GM19238 (cell line): ENCODE results near the gene PRDX5.

Experiments used
- DNase-seq: peaks from one replicate; pipeline ENCODE4 v3.0.0; 2011; ENCODE audit warnings: low spot score; ENCODE audit not compliant: insufficient read length

The PRDX5 gene

GRCh38 chr11:64317961-64318765, at the start of gene PRDX5:
TSS of gene PRDX5 (plus strand) at chr11:64318121. CDS start at chr11:64318216, 95 bp downstream.
- DNase-seq, result peak; percentile 96

- DNase-seq, result no peak
Observed at GRCh38 chr11:64268893-64269539, 48.9 kb upstream of the PRDX5 start.

- peak; percentile 87 for DNase-seq
Observed at GRCh38 chr11:64269540-64270220, 48.2 kb upstream of the PRDX5 start.

GRCh38 chr11:64275031-64275800, 42.7 kb upstream of the PRDX5 start:
- DNase-seq, result no peak

DNA sequence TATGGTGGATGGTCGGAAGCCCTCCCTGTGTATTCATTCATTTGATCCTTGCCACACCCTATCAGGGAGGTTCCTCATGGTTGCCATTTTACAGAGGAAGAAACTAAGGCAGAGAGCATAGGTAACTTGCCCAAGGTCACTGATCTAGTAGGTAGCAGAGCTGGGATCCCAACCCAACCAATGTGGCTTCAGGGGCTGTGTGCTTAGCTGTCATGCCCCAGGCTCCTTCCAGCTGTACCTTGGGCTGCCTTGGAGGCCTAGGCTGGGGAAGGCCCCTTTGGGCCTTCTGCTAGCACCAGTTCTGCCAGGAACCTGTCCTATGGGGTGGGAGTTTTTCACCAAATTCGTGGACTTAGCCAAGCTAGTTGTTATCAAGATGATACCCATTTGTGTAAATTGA, 42.1 kb upstream of the PRDX5 start:
- DNase-seq, result no peak

GRCh38 chr11:64276653-64277431, 41.1 kb upstream of the PRDX5 start:
- DNase-seq, result no peak

DNA sequence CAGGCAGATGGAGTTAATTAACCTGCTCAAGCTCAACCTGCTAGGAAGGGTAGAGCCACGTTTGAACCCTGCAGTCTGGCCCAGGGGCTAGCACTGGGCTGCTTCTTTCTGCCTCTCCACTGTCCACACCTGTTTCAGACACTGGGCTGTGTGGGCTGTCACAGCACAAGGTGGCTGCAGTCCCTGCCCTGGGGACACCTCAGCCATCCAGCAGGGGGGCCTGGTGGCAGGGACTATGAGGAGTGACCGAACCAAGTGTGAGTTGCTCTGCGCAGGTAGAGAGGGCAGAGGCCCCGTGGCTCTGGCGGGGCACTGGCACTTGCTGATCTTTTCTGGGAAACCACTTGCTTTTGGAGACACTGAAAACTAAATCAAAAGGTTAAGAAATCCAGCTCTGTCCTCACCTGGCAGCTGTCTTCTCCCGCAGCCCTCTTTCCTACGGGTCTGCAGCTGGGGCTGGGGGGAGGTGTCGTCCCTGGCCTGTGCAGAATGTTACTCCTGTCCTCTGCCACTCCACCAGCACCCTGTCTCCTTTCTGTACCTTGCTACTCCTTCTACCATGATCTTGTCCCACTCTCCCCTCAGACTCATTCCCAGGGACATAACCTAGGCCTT, 39.2 kb upstream of the PRDX5 start:
- no peak for DNase-seq

DNA sequence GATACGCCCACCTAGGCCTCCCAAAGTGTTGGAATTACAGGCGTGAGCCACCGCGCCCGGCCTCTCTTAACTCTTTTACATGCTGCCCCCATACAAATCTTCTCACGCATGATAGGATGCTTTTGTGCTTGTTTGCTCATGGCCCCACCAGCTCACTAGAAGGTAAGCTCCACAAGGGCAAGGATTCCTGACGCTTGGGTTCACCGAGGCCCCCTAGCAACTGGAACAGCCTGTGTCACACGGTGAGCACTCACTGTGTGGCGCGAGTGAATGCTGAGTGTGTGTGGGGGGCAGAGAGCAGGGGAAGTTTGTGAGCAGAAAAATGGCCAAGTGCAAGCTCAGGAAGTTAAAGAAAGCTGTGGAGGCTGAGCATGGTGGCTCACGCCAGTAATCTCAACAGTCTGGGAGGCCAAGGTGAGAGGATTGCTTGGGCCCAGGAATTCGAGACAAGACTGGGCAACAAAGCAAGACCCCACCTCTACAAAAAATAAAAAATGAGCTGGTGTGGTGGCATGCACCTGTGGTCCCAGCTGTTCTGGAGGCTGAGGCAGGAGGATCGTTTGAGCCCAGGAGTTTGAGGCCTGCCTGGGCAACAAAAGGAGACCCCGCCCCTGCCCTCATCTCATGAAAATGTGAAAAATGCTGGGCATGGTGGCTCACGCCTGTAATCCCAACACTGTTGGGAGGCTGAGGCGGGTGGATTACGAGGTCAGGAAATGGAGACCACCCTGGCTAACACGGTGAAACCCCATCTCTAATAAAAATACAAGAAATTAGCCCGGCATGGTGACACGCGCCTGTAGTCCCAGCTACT, 35.8 kb upstream of the PRDX5 start:
- no peak for DNase-seq

DNA sequence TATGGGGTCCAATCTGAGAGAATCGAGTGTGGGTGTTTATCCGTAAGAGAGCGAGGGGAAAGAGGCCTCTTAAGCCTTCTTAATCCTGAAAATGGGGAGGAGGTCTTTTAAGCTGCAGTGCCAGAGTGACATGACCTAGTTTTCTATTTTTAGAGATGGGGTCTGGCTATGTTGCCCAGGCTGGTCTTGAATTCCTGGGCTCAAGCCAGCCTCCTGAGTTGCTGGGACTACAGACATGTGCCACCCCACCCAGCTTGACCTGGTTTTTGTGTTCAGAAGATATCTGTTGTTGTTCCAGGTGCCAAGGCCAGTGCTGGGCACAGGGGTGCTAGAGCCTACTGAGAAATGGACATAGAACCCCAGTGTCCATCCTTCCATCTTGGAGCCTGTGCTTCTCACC, 34.8 kb upstream of the PRDX5 start:
- no peak for DNase-seq

GRCh38 chr11:64284048-64284961, 33.6 kb upstream of the PRDX5 start, which contains the start of gene BAD:
TSS of gene BAD (minus strand) at chr11:64284665. CDS start at chr11:64284368, 297 bp downstream.
- DNase-seq, result peak; percentile 100

GRCh38 chr11:64284962-64285884, 32.7 kb upstream of the PRDX5 start, which contains the start of gene GPR137:
TSS of gene GPR137 (plus strand) at chr11:64285848. CDS start at chr11:64286525, 677 bp downstream.
- peak; percentile 98 for DNase-seq

DNA sequence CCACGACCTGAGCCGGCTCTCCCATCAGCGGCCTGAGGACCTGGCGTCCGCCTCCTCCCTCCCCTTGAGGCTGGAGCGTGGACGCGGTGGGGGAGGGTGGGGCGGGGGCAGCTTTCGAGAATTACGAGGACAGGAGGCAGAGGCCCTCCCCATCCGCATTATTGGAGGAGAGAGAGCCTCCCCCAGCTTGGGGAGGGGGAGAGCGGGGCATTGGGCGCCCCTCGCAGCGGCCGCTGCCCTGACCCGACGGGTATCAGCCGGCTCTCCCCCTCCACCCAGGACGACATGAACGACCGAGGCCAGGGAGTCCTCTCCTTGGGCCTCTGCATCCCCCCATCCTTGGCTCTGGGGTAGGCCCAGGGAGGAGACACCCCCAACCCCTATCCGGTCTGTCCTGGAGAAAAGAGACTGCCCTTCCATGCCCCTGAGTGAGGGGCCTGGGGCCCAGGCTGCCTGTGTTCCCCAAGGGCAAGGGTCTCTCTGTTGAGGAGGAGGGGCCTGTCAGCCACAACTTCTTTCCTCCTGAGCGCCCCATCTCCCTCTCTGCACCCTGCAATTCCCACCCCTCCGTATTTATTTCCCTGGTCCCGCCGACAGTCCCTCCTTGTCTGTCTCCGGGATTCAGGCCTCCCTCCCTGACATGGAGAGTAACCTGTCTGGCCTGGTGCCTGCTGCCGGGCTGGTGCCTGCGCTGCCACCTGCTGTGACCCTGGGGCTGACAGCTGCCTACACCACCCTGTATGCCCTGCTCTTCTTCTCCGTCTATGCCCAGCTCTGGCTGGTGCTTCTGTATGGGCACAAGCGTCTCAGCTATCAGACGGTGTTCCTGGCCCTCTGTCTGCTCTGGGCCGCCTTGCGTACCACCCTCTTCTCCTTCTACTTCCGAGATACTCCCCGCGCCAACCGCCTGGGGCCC, 31.8 kb upstream of the PRDX5 start:
- no peak for DNase-seq

DNA sequence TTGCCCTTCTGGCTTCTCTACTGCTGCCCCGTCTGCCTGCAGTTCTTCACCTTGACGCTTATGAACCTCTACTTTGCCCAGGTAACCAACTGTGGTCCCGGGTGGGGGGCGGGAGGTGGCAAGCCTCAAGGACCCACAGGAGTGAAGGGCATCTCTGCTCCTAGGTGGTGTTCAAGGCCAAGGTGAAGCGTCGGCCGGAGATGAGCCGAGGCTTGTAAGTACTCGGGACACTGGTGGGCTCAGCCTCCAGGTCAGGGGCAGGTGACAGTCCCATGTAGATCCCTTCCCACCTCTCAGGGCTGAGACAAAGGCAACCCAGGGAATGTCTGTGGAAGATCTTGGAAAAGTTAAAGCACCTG, 31.1 kb upstream of the PRDX5 start:
- DNase-seq, result no peak

- no peak for DNase-seq
Observed at GRCh38 chr11:64287676-64288352, 30.1 kb upstream of the PRDX5 start.

DNA sequence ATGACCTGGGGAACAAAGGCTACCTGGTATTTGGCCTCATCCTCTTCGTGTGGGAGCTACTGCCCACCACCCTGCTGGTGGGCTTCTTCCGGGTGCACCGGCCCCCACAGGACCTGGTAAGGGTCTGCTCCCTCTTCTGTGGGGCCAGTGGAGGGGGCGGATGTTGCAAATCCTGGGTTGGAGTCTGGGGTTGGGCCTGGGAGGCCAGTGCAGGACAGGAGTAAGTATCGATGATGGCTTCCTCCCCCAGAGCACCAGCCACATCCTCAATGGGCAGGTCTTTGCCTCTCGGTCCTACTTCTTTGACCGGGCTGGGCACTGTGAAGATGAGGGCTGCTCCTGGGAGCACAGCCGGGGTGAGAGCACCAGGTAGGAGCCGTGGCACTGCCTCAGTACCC, 29.6 kb upstream of the PRDX5 start:
- no peak for DNase-seq
